GM12878 (cell line): ENCODE measurements around the gene CACHD1. TPM values are rescaled to one million over a fixed set of nuclear protein-coding genes. Genes with fewer than 3 reads are reported as not detected.

Experiments
- ATAC-seq: fragments of 200-7000 bp; cut with Tn5 transposase; 3 replicates; pipeline ENCODE4 v1.9.1; 2020; ENCODE audit warnings: mild to moderate bottlenecking, moderate library complexity
- BruUV-seq: library from RNA; stranded (reverse); fragments of 400-500 nt; replicated peaks from 2 replicates; lab custom pipeline; 2021; lab: Mats Ljungman, UMichigan
- CTCF ChIA-PET: fragments of 300-600 bp; sonication (Branson Sonifier 250); formaldehyde crosslinking; extraction: SDS; loops from one replicate; lab custom pipeline; 2021; ENCODE audit warnings: inconsistent platforms; lab: Yijun Ruan, JAX
- POLR2A ChIA-PET: fragments of 350-600 bp; formaldehyde crosslinking; extraction: SDS; loops from one replicate; lab custom pipeline; 2021; ENCODE audit warnings: inconsistent platforms; lab: Charles Lee
- RAD21 ChIA-PET: fragments of 300-600 bp; sonication (Branson Sonifier 250); formaldehyde crosslinking; loops from one replicate; lab custom pipeline; 2023; ENCODE audit warnings: antibody characterized with exemption; ENCODE audit not compliant: unreplicated experiment; lab: Charles Lee
- SMC1A ChIA-PET: fragments of 300-600 bp; sonication (Branson Sonifier 250); formaldehyde crosslinking; loops from one replicate; lab custom pipeline; 2023; ENCODE audit not compliant: unreplicated experiment, uncharacterized antibody; lab: Charles Lee
- DNase-seq: peaks from one replicate; pipeline ENCODE4 v3.0.0-alpha.2; 2011; ENCODE audit warnings: low read depth, low spot score
- FAIRE-seq: peaks from 3 replicates; lab custom pipeline; 2011; peaks lifted over from hg19 to GRCh38; lab: Jason Lieb, UNC
- H2AFZ ChIP-seq: 2 replicates; pipeline ENCODE4 v1.6.0; 2011; ENCODE audit warnings: low read depth, low read length, control low read depth; ENCODE audit not compliant: control insufficient read depth
- H3K27ac ChIP-seq: 2 replicates; pipeline ENCODE4 v1.5.1; 2011; ENCODE audit warnings: control low read depth; ENCODE audit not compliant: control insufficient read depth, insufficient read depth
- H3K27me3 ChIP-seq, 2 experiments: replicated peaks in 1 of 2; 2 replicates each; pipeline versions ENCODE4 v1.6.0 to v1.6.1; 2011; ENCODE audit warnings: low read length in 1 of 2; ENCODE audit not compliant: control insufficient read depth in 2 of 2, insufficient read depth in 2 of 2
- H3K36me3 ChIP-seq, 2 experiments: 2 replicates each; pipeline ENCODE4 v1.5.1; 2011; ENCODE audit warnings: low read length in 1 of 2; ENCODE audit not compliant: control insufficient read depth in 2 of 2, insufficient read depth in 2 of 2
- H3K4me1 ChIP-seq: 2 replicates; pipeline ENCODE4 v1.6.1; 2011; ENCODE audit warnings: mild to moderate bottlenecking, low read length, moderate library complexity, mixed read lengths; ENCODE audit not compliant: control insufficient read depth, insufficient read depth
- H3K4me2 ChIP-seq: 2 replicates; pipeline ENCODE4 v1.6.0; 2011; ENCODE audit warnings: control low read depth; ENCODE audit not compliant: control insufficient read depth, insufficient read depth
- H3K4me3 ChIP-seq: fragments of 200-600 bp; sonication (generic); 2 replicates; pipeline ENCODE4 v1.5.1; 2016
- H3K79me2 ChIP-seq: 2 replicates; pipeline ENCODE4 v1.6.0; 2011; ENCODE audit warnings: low read length; ENCODE audit not compliant: control insufficient read depth, insufficient read depth
- H3K9ac ChIP-seq: 2 replicates; pipeline ENCODE4 v1.8.0; 2011; ENCODE audit warnings: low read length, control low read depth, mixed read lengths; ENCODE audit not compliant: control insufficient read depth, insufficient read depth
- H3K9me3 ChIP-seq: replicated peaks from 3 replicates; pipeline ENCODE4 v1.5.1; 2011; ENCODE audit warnings: mild to moderate bottlenecking, low read length; ENCODE audit not compliant: control insufficient read depth, insufficient read depth
- H4K20me1 ChIP-seq: 2 replicates; pipeline ENCODE4 v1.6.0; 2011; ENCODE audit not compliant: control insufficient read depth, insufficient read depth
- MEF2A ChIP-seq: IDR thresholded peaks from 2 replicates; pipeline ENCODE4 v1.6.1; 2011; ENCODE audit warnings: low read depth, mild to moderate bottlenecking, low read length, moderate library complexity; ENCODE audit not compliant: insufficient read depth
- NFIC ChIP-seq: IDR thresholded peaks from 2 replicates; pipeline ENCODE4 v1.6.1; 2012; ENCODE audit warnings: low read depth, mild to moderate bottlenecking, inconsistent platforms, low read length, moderate library complexity
- PML ChIP-seq: IDR thresholded peaks from 2 replicates; pipeline ENCODE4 v1.6.1; 2012; ENCODE audit warnings: low read length, inconsistent platforms
- USF2 ChIP-seq: IDR thresholded peaks from 2 replicates; pipeline ENCODE4 v1.6.1; 2011; ENCODE audit warnings: low read depth, low read length, improper control_type of control experiment, borderline replicate concordance
- ZBTB33 ChIP-seq: fragments of 450-650 bp; IDR thresholded peaks from 2 replicates; pipeline ENCODE4 v1.6.1; 2017; ENCODE audit warnings: mild to moderate bottlenecking
- ZBTB4 ChIP-seq: fragments of 450-650 bp; formaldehyde crosslinking; IDR thresholded peaks from 2 replicates; pipeline ENCODE4 v1.4.0; 2022; ENCODE audit warnings: mild to moderate bottlenecking, moderate library complexity
- ZNF274 ChIP-seq: IDR thresholded peaks from one replicate; pipeline ENCODE4 v1.8.0; 2011; ENCODE audit not compliant: insufficient read length, insufficient read depth
- ZNF592 ChIP-seq: fragments of 450-650 bp; IDR thresholded peaks from 2 replicates; pipeline ENCODE4 v1.6.1; 2017; ENCODE audit warnings: mild to moderate bottlenecking, moderate library complexity
- WGBS: methylation state at CpG from one replicate; pipeline ENCODE4 v1.1.6; 2016; ENCODE audit warnings: low lambda C conversion rate; ENCODE audit not compliant: insufficient replicate concordance, insufficient coverage; ENCODE audit errors: missing lambda C conversion rate; 5-methylcytosine and 5-hydroxymethylcytosine counted together
- in situ Hi-C: fragments of 300-500 bp; cut with MboI; formaldehyde crosslinking; loops from 9 replicates; pipeline ENCODE4 v1.14.3; 2018; ENCODE audit warnings: mixed read lengths
- intact Hi-C: fragments of 100-400 bp; cut with micrococcal nuclease; formaldehyde crosslinking; loops from one replicate; pipeline ENCODE4 v1.14.2; 2022; ENCODE audit not compliant: unreplicated experiment
- polyA plus RNA-seq, 11 experiments: library from polyadenylated mRNA; depleted of rRNA in 4 of 11; unstranded in 6 of 11; stranded (reverse) in 5 of 11; fragments of >200 nt; fragmentation: Nextera tagmentation in 4 of 11; fragmentation: Illumina TruSeq in 1 of 11; extraction: Ambion mirVana in 4 of 11; extraction: Trizol in 1 of 11; gene quantifications; 1 replicate in 1 of 11; 2 replicates in 10 of 11; pipeline versions ENCODE4 v1.2.1 to v1.2.3, GENCODE V29; 2011 to 2016; ENCODE audit warnings: inconsistent platforms in 2 of 11, missing spikeins in 2 of 11, low read depth in 1 of 11
- total RNA-seq, 4 experiments: library from RNA; depleted of rRNA in 3 of 4; stranded (reverse); fragments of >200 nt in 3 of 4; fragmentation: Illumina TruSeq in 1 of 4; extraction: Trizol in 1 of 4; gene quantifications; 2 replicates each; pipeline versions ENCODE4 v1.2.1 to v1.2.3, GENCODE V29; 2013 to 2021

The CACHD1 gene
- total and polyA plus RNA-seq, 10 of the 15 experiments (the other 5 are each of a cell fraction or from before 2014, with no cell fraction given) = 0.03 TPM; not detected in 9

- Histone ChIP-seq H3K4me3 (no peak overlapping the region), H3K4me1 (no peaks in the 10 kb centered on the region), H4K20me1 (no peaks in the 10 kb centered on the region), H3K9me3 (no peaks in the 10 kb centered on the region), H3K4me2 (no peak overlapping the region), H3K27ac (no peak overlapping the region), H3K79me2 (no peaks in the 10 kb centered on the region), H3K36me3 (no peaks in the 10 kb centered on the region), H3K27me3 (no peaks in the 10 kb centered on the region), H2AFZ (no peak overlapping the region), H3K9ac (no peak overlapping the region)
- RAD21 ChIA-PET = no interaction called here
- DNase-seq = no peak
- WGBS = 0% methylated on average over 1 of the region's 1 CpG
- in situ Hi-C loops = no loop called here
- SMC1A ChIA-PET = no interaction called here
- POLR2A ChIA-PET = no interaction called here
- no peak for TF ChIP-seq PML
- no peak for TF ChIP-seq ZBTB33
- TF ChIP-seq MEF2A = no peak
- TF ChIP-seq ZNF274 = no peak
- no peak for TF ChIP-seq NFIC
- no peak for TF ChIP-seq USF2
- TF ChIP-seq ZBTB4 = no peak
- no peak for TF ChIP-seq ZNF592
- BruUV-seq = no TSS peak
- intact Hi-C loops = no loop called here
- CTCF ChIA-PET = no interaction called here
- FAIRE-seq = no peak
- ATAC-seq = no peak
These were observed 154.3 kb downstream of the CACHD1 start for GRCh38 chr1:64624218-64624713.
